Measurements from ENCODE around the gene ZPR1.

DNA sequence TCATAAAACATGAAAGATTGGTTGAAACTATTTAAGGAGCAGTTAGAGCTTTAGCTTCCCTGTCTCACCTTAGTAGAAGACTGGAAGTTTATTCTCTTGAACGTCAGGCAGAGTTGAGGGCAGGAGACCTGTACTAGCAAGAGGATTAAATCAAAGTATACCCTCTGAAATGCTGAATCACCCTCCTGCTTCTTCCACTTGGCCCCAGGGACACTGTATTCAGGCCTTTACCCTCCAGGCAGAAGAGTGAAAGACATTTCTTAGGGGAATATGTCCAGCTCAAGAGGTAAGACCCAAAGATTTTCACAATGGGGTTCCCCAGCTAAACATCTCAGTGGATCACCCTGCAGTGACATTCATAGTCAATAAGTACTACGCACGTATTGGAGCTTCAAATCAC, 23.4 kb upstream of the ZPR1 start:
- TF ChIP-seq, protein P1, sequence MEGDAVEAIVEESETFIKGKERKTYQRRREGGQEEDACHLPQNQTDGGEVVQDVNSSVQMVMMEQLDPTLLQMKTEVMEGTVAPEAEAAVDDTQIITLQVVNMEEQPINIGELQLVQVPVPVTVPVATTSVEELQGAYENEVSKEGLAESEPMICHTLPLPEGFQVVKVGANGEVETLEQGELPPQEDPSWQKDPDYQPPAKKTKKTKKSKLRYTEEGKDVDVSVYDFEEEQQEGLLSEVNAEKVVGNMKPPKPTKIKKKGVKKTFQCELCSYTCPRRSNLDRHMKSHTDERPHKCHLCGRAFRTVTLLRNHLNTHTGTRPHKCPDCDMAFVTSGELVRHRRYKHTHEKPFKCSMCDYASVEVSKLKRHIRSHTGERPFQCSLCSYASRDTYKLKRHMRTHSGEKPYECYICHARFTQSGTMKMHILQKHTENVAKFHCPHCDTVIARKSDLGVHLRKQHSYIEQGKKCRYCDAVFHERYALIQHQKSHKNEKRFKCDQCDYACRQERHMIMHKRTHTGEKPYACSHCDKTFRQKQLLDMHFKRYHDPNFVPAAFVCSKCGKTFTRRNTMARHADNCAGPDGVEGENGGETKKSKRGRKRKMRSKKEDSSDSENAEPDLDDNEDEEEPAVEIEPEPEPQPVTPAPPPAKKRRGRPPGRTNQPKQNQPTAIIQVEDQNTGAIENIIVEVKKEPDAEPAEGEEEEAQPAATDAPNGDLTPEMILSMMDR (IDR thresholded peaks at IDR 0.05; ENCODE audit: low read depth, low read length, missing input control): no peak
- TF ChIP-seq, protein P2, sequence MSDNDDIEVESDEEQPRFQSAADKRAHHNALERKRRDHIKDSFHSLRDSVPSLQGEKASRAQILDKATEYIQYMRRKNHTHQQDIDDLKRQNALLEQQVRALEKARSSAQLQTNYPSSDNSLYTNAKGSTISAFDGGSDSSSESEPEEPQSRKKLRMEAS (IDR thresholded peaks at IDR 0.05): no peak
- TF ChIP-seq TAF1 (conservative IDR thresholded peaks at IDR 0.05) (no peak), RAD21 (IDR thresholded peaks at IDR 0.05) (no peak), GABPA (IDR thresholded peaks at IDR 0.05 in 1 of 2, conservative IDR thresholded peaks at IDR 0.05 in 1 of 2) (no peak), FOXA1 (IDR thresholded peaks at IDR 0.05) (no peak)
- TF ChIP-seq, protein P3, sequence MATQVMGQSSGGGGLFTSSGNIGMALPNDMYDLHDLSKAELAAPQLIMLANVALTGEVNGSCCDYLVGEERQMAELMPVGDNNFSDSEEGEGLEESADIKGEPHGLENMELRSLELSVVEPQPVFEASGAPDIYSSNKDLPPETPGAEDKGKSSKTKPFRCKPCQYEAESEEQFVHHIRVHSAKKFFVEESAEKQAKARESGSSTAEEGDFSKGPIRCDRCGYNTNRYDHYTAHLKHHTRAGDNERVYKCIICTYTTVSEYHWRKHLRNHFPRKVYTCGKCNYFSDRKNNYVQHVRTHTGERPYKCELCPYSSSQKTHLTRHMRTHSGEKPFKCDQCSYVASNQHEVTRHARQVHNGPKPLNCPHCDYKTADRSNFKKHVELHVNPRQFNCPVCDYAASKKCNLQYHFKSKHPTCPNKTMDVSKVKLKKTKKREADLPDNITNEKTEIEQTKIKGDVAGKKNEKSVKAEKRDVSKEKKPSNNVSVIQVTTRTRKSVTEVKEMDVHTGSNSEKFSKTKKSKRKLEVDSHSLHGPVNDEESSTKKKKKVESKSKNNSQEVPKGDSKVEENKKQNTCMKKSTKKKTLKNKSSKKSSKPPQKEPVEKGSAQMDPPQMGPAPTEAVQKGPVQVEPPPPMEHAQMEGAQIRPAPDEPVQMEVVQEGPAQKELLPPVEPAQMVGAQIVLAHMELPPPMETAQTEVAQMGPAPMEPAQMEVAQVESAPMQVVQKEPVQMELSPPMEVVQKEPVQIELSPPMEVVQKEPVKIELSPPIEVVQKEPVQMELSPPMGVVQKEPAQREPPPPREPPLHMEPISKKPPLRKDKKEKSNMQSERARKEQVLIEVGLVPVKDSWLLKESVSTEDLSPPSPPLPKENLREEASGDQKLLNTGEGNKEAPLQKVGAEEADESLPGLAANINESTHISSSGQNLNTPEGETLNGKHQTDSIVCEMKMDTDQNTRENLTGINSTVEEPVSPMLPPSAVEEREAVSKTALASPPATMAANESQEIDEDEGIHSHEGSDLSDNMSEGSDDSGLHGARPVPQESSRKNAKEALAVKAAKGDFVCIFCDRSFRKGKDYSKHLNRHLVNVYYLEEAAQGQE (IDR thresholded peaks at IDR 0.05): no peak
- TF ChIP-seq, protein P4, sequence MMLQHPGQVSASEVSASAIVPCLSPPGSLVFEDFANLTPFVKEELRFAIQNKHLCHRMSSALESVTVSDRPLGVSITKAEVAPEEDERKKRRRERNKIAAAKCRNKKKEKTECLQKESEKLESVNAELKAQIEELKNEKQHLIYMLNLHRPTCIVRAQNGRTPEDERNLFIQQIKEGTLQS (IDR thresholded peaks at IDR 0.05): no peak

Measured in liver (tissue), 3 donors.